ENCODE measurements around the gene OR6X1. TPM values are rescaled to one million over a fixed set of nuclear protein-coding genes. Genes with fewer than 3 reads are reported as not detected.

Gene OR6X1
- total and polyA plus RNA-seq, 3 experiments from 2014 or later: not detected

GRCh38 chr11:123770712-123771111 lies 16.4 kb upstream of the OR6X1 start:
- Mint-ChIP-seq H3K9me3 (peaks cover 0 to 4% (median 0%) of the 10 kb centered on the region in 5 donors), H3K4me1 (no peaks in the 10 kb centered on the region), H3K27me3 (peaks cover 2 to 19% of the 10 kb centered on the region in 2 donors), H3K4me3 (no peak overlapping the region), H3K36me3 (peaks cover 0 to 3% (median 0%) of the 10 kb centered on the region in 3 donors), H3K27ac (no peak overlapping the region)
- H3K27ac ChIP-seq (ENCODE audit: low read depth, low read length): no peak overlapping the region
- H3K27me3 ChIP-seq (ENCODE audit: insufficient read depth, low read length, poor library complexity, severe bottlenecking): no peaks in the 10 kb centered on the region
- DNase-seq: no peak
- ChIA-PET CTCF (no interaction called here), POLR2A (no interaction called here)
- no peaks in the 10 kb centered on the region for H3K9me3 ChIP-seq (ENCODE audit: low read length)
- no peaks in the 10 kb centered on the region for H3K36me3 ChIP-seq (ENCODE audit: insufficient read depth, low read length)
- H3K4me1 ChIP-seq (ENCODE audit: insufficient read depth, low read length): no peaks in the 10 kb centered on the region
- H3K4me3 ChIP-seq (ENCODE audit: low read length): no peak overlapping the region

GRCh38 chr11:123765601-123766000 lies 11.3 kb upstream of the OR6X1 start:
- Histone ChIP-seq H3K27ac (ENCODE audit: low read depth, low read length) (no peak overlapping the region), H3K27me3 (ENCODE audit: insufficient read depth, low read length, poor library complexity, severe bottlenecking) (no peaks in the 10 kb centered on the region), H3K4me3 (ENCODE audit: low read length) (no peak overlapping the region), H3K36me3 (ENCODE audit: insufficient read depth, low read length) (no peaks in the 10 kb centered on the region), H3K4me1 (ENCODE audit: insufficient read depth, low read length) (no peaks in the 10 kb centered on the region), H3K9me3 (ENCODE audit: low read length) (peaks cover 7% of the 10 kb centered on the region)
- Mint-ChIP-seq H3K36me3 (peaks cover 0 to 16% (median 0%) of the 10 kb centered on the region in 3 donors), H3K9me3 (peaks cover 17 to 25% (median 20%) of the 10 kb centered on the region in 5 donors), H3K4me3 (no peak overlapping the region), H3K4me1 (no peaks in the 10 kb centered on the region), H3K27me3 (peaks cover 2 to 29% of the 10 kb centered on the region in 2 donors), H3K27ac (no peak overlapping the region)
- ChIA-PET POLR2A (no interaction called here), CTCF (no interaction called here)
- DNase-seq: no peak

- H3K4me1 Mint-ChIP-seq: no peaks in the 10 kb centered on the region
- no peak for DNase-seq
- H3K27ac ChIP-seq (ENCODE audit: low read depth, low read length): no peak overlapping the region
- no peak overlapping the region for H3K4me3 Mint-ChIP-seq
- peaks cover 17 to 25% (median 20%) of the 10 kb centered on the region in 5 donors for H3K9me3 Mint-ChIP-seq
- H3K9me3 ChIP-seq (ENCODE audit: low read length): peaks cover 7% of the 10 kb centered on the region
- ChIA-PET CTCF (no interaction called here), POLR2A (no interaction called here)
- H3K36me3 Mint-ChIP-seq: peaks cover 0 to 14% (median 0%) of the 10 kb centered on the region in 3 donors
- no peak overlapping the region for H3K4me3 ChIP-seq (ENCODE audit: low read length)
- no peaks in the 10 kb centered on the region for H3K36me3 ChIP-seq (ENCODE audit: insufficient read depth, low read length)
- H3K27me3 ChIP-seq (ENCODE audit: insufficient read depth, low read length, poor library complexity, severe bottlenecking): no peaks in the 10 kb centered on the region
- H3K27ac Mint-ChIP-seq: no peak overlapping the region
- peaks cover 3 to 34% of the 10 kb centered on the region in 2 donors for H3K27me3 Mint-ChIP-seq
- H3K4me1 ChIP-seq (ENCODE audit: insufficient read depth, low read length): no peaks in the 10 kb centered on the region
Measured at GRCh38 chr11:123762422-123762821, 8.1 kb upstream of the OR6X1 start.

GRCh38 chr11:123760894-123761293 lies 6.6 kb upstream of the OR6X1 start:
- Mint-ChIP-seq H3K4me1 (no peaks in the 10 kb centered on the region), H3K4me3 (no peak overlapping the region), H3K27ac (no peak overlapping the region), H3K36me3 (peaks cover 0 to 13% (median 0%) of the 10 kb centered on the region in 3 donors), H3K27me3 (peaks cover 5 to 31% of the 10 kb centered on the region in 2 donors), H3K9me3 (peaks cover 14 to 25% (median 20%) of the 10 kb centered on the region in 5 donors)
- Histone ChIP-seq H3K4me3 (ENCODE audit: low read length) (no peak overlapping the region), H3K27me3 (ENCODE audit: insufficient read depth, low read length, poor library complexity, severe bottlenecking) (no peaks in the 10 kb centered on the region), H3K36me3 (ENCODE audit: insufficient read depth, low read length) (no peaks in the 10 kb centered on the region), H3K27ac (ENCODE audit: low read depth, low read length) (no peak overlapping the region), H3K4me1 (ENCODE audit: insufficient read depth, low read length) (no peaks in the 10 kb centered on the region), H3K9me3 (ENCODE audit: low read length) (peaks cover 7% of the 10 kb centered on the region)
- no peak for DNase-seq
- ChIA-PET CTCF (no interaction called here), POLR2A (no interaction called here)

GRCh38 chr11:123757976-123758375 lies 3.7 kb upstream of the OR6X1 start:
- DNase-seq: no peak
- CTCF ChIA-PET: no interaction called here
- H3K9me3 Mint-ChIP-seq: peaks cover 9 to 14% (median 12%) of the 10 kb centered on the region in 5 donors
- Histone ChIP-seq H3K4me3 (ENCODE audit: low read length) (no peak overlapping the region), H3K4me1 (ENCODE audit: insufficient read depth, low read length) (no peaks in the 10 kb centered on the region), H3K27ac (ENCODE audit: low read depth, low read length) (no peak overlapping the region), H3K36me3 (ENCODE audit: insufficient read depth, low read length) (no peaks in the 10 kb centered on the region), H3K27me3 (ENCODE audit: insufficient read depth, low read length, poor library complexity, severe bottlenecking) (no peaks in the 10 kb centered on the region), H3K9me3 (ENCODE audit: low read length) (peaks cover 7% of the 10 kb centered on the region)
- peaks cover 0 to 3% (median 0%) of the 10 kb centered on the region in 3 donors for H3K4me1 Mint-ChIP-seq
- H3K27ac Mint-ChIP-seq: no peak overlapping the region
- POLR2A ChIA-PET: no interaction called here
- H3K27me3 Mint-ChIP-seq: peaks cover 5 to 46% of the 10 kb centered on the region in 2 donors
- no peak overlapping the region for H3K4me3 Mint-ChIP-seq
- H3K36me3 Mint-ChIP-seq: peaks cover 0 to 9% (median 0%) of the 10 kb centered on the region in 3 donors

- Histone ChIP-seq H3K27me3 (ENCODE audit: insufficient read depth, low read length, poor library complexity, severe bottlenecking) (no peaks in the 10 kb centered on the region), H3K36me3 (ENCODE audit: insufficient read depth, low read length) (no peaks in the 10 kb centered on the region), H3K4me3 (ENCODE audit: low read length) (no peak overlapping the region), H3K27ac (ENCODE audit: low read depth, low read length) (no peak overlapping the region), H3K4me1 (ENCODE audit: insufficient read depth, low read length) (no peaks in the 10 kb centered on the region), H3K9me3 (ENCODE audit: low read length) (no peaks in the 10 kb centered on the region)
- POLR2A ChIA-PET: no interaction called here
- CTCF ChIA-PET: no interaction called here
- Mint-ChIP-seq H3K9me3 (no peaks in the 10 kb centered on the region), H3K36me3 (peaks cover 0 to 10% (median 0%) of the 10 kb centered on the region in 3 donors), H3K27me3 (peaks cover 21 to 56% of the 10 kb centered on the region in 2 donors), H3K27ac (no peak overlapping the region), H3K4me3 (no peak overlapping the region), H3K4me1 (peaks cover 0 to 4% (median 0%) of the 10 kb centered on the region in 3 donors)
- no peak for DNase-seq
Measured at GRCh38 chr11:123755813-123756212, 1.5 kb upstream of the OR6X1 start.

GRCh38 chr11:123755344-123755743 lies 1.0 kb upstream of the OR6X1 start:
- CTCF ChIA-PET: no interaction called here
- H3K36me3 Mint-ChIP-seq: peaks cover 0 to 12% (median 0%) of the 10 kb centered on the region in 3 donors
- no peak for DNase-seq
- no peak overlapping the region for H3K4me3 Mint-ChIP-seq
- no peaks in the 10 kb centered on the region for H3K36me3 ChIP-seq (ENCODE audit: insufficient read depth, low read length)
- H3K4me1 ChIP-seq (ENCODE audit: insufficient read depth, low read length): no peaks in the 10 kb centered on the region
- peaks cover 21 to 60% of the 10 kb centered on the region in 2 donors for H3K27me3 Mint-ChIP-seq
- H3K27ac ChIP-seq (ENCODE audit: low read depth, low read length): no peak overlapping the region
- H3K4me1 Mint-ChIP-seq: peaks cover 0 to 4% (median 0%) of the 10 kb centered on the region in 3 donors
- no peaks in the 10 kb centered on the region for H3K27me3 ChIP-seq (ENCODE audit: insufficient read depth, low read length, poor library complexity, severe bottlenecking)
- no peaks in the 10 kb centered on the region for H3K9me3 Mint-ChIP-seq
- no peaks in the 10 kb centered on the region for H3K9me3 ChIP-seq (ENCODE audit: low read length)
- no peak overlapping the region for H3K27ac Mint-ChIP-seq
- no peak overlapping the region for H3K4me3 ChIP-seq (ENCODE audit: low read length)
- POLR2A ChIA-PET: no interaction called here

GRCh38 chr11:123753110-123753509 lies 1.2 kb downstream of the OR6X1 start:
- no peak overlapping the region for H3K4me3 Mint-ChIP-seq
- H3K4me1 Mint-ChIP-seq: peaks cover 0 to 4% (median 0%) of the 10 kb centered on the region in 3 donors
- ChIA-PET CTCF (no interaction called here), POLR2A (no interaction called here)
- Histone ChIP-seq H3K27me3 (ENCODE audit: insufficient read depth, low read length, poor library complexity, severe bottlenecking) (no peaks in the 10 kb centered on the region), H3K4me1 (ENCODE audit: insufficient read depth, low read length) (no peaks in the 10 kb centered on the region), H3K36me3 (ENCODE audit: insufficient read depth, low read length) (no peaks in the 10 kb centered on the region), H3K27ac (ENCODE audit: low read depth, low read length) (no peak overlapping the region), H3K9me3 (ENCODE audit: low read length) (no peaks in the 10 kb centered on the region), H3K4me3 (ENCODE audit: low read length) (no peak overlapping the region)
- no peak overlapping the region for H3K27ac Mint-ChIP-seq
- peaks cover 0 to 18% (median 0%) of the 10 kb centered on the region in 3 donors for H3K36me3 Mint-ChIP-seq
- peaks cover 31 to 67% of the 10 kb centered on the region in 2 donors for H3K27me3 Mint-ChIP-seq
- H3K9me3 Mint-ChIP-seq: peaks cover 0 to 8% (median under 1%) of the 10 kb centered on the region in 5 donors
- no peak for DNase-seq
